Neural crest cell (in vitro differentiated cells): Measurements from ENCODE around the gene TSPAN18. TPM values are rescaled to one million over a fixed set of nuclear protein-coding genes. Genes with fewer than 3 reads are reported as not detected.

ENCODE experiments used
- DNase-seq: peaks from one replicate; pipeline ENCODE4 v3.0.0; 2021; ENCODE audit warnings: low read depth, mixed read lengths, low spot score
- H3K27ac Mint-ChIP-seq: one replicate; pipeline ENCODE4 v1.8.0; 2021; ENCODE audit warnings: mild to moderate bottlenecking, mixed read lengths; ENCODE audit not compliant: unreplicated experiment
- H3K27me3 Mint-ChIP-seq: 2 replicates; pipeline ENCODE4 v1.8.0; 2021; ENCODE audit warnings: low read depth, mild to moderate bottlenecking, mixed read lengths
- H3K36me3 Mint-ChIP-seq: 2 replicates; pipeline ENCODE4 v1.8.0; 2021; ENCODE audit warnings: low read depth, mild to moderate bottlenecking, mixed read lengths
- H3K4me1 Mint-ChIP-seq: 2 replicates; pipeline ENCODE4 v1.8.0; 2021; ENCODE audit warnings: mixed read lengths
- H3K4me3 Mint-ChIP-seq: one replicate; pipeline ENCODE4 v1.8.0; 2021; ENCODE audit warnings: mild to moderate bottlenecking, mixed read lengths
- H3K9me3 Mint-ChIP-seq: 2 replicates; pipeline ENCODE4 v1.8.0; 2021; ENCODE audit warnings: mixed read lengths
- total RNA-seq: library from RNA; stranded (reverse); gene quantifications from 2 replicates; pipeline ENCODE4 v1.2.1, GENCODE V29; 2021
- TF ChIP-seq, protein P1 (sequence below): fragments of 200-600 bp; sonication (generic); conservative IDR thresholded peaks from 2 replicates; pipeline ENCODE4 v1.5.0; 2021; ENCODE audit warnings: antibody characterized with exemption, mild to moderate bottlenecking

The TSPAN18 gene
- total RNA-seq, 1 donor from 2014 or later, result 125 TPM

DNA sequence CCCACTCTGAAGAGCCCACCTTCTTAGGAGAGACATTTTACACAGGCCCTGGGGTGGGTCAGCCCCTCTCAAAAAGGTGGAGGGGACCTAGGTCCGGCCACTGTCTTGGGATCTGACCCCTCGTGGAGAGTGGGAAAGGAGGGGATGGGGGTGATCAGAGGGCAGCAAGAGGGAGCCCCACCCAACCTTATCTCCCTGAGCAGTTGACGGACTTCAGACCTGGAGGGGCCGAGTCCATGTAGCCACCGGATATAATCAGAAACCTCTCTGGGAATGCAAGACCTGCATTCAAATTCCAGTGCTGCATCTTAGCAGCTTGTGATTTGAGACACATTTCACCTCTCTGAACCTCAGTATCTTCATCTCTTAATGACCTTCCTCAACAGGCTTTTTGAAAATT, 179.9 kb downstream of the TSPAN18 start:
- H3K27me3 Mint-ChIP-seq, result no peaks in the 10 kb centered on the region

DNA sequence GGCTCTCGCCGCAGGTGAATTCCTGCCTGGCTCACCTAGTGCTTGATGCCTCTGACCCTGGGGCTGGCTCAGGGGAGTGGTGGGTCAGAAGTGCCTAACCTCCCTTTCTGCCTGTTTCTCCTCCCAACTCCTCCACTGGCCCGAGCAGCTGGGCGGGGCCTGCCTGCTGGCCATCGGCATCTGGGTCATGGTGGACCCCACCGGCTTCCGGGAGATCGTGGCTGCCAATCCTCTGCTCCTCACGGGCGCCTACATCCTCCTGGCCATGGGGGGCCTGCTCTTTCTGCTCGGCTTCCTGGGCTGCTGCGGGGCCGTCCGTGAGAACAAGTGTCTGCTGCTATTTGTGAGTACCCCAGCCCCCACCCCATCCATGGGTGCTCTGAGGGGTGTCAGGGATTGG, 182.8 kb downstream of the TSPAN18 start:
- Mint-ChIP-seq H3K9me3 (no peaks in the 10 kb centered on the region), H3K27me3 (no peaks in the 10 kb centered on the region), H3K4me1 (peaks cover 42% of the 10 kb centered on the region), H3K27ac (peak overlapping the region; percentile 50), H3K36me3 (no peaks in the 10 kb centered on the region), H3K4me3 (no peak overlapping the region)
- no peak for DNase-seq
- TF ChIP-seq, protein P1, sequence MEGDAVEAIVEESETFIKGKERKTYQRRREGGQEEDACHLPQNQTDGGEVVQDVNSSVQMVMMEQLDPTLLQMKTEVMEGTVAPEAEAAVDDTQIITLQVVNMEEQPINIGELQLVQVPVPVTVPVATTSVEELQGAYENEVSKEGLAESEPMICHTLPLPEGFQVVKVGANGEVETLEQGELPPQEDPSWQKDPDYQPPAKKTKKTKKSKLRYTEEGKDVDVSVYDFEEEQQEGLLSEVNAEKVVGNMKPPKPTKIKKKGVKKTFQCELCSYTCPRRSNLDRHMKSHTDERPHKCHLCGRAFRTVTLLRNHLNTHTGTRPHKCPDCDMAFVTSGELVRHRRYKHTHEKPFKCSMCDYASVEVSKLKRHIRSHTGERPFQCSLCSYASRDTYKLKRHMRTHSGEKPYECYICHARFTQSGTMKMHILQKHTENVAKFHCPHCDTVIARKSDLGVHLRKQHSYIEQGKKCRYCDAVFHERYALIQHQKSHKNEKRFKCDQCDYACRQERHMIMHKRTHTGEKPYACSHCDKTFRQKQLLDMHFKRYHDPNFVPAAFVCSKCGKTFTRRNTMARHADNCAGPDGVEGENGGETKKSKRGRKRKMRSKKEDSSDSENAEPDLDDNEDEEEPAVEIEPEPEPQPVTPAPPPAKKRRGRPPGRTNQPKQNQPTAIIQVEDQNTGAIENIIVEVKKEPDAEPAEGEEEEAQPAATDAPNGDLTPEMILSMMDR, result no peak

More for the DNA sequence above, 179.9 kb downstream of the TSPAN18 start:
- Mint-ChIP-seq H3K36me3 (no peaks in the 10 kb centered on the region), H3K4me1 (peaks cover 32% of the 10 kb centered on the region), H3K27ac (peak overlapping the region; percentile 35), H3K4me3 (no peak overlapping the region), H3K9me3 (no peaks in the 10 kb centered on the region)
- TF ChIP-seq, protein P1, result no peak
- DNase-seq, result no peak

DNA sequence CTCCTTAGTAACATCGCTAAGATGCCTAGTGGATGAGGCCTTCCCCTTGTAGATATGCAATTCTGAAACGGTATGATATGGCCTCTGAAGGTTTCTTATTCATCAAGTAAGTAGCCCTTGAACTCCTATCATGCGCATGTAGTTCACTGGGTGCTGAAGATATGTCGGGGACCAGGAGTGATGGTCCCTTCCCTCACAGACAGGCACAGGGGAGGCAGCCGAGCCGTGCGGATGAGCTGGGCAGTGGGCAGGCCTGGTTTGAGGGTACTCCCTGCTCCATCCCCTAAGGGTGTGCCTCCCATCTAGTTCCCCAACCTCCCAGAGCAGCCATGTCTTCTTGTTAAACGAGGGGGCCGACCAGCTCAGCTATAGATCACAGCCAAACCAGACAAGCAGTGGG, 183.8 kb downstream of the TSPAN18 start:
- no peak for DNase-seq
- TF ChIP-seq, protein P1, result no peak
- Mint-ChIP-seq H3K9me3 (no peaks in the 10 kb centered on the region), H3K4me1 (peaks cover 37% of the 10 kb centered on the region), H3K27ac (peak overlapping the region; percentile 30), H3K36me3 (no peaks in the 10 kb centered on the region), H3K27me3 (no peaks in the 10 kb centered on the region), H3K4me3 (no peak overlapping the region)

DNA sequence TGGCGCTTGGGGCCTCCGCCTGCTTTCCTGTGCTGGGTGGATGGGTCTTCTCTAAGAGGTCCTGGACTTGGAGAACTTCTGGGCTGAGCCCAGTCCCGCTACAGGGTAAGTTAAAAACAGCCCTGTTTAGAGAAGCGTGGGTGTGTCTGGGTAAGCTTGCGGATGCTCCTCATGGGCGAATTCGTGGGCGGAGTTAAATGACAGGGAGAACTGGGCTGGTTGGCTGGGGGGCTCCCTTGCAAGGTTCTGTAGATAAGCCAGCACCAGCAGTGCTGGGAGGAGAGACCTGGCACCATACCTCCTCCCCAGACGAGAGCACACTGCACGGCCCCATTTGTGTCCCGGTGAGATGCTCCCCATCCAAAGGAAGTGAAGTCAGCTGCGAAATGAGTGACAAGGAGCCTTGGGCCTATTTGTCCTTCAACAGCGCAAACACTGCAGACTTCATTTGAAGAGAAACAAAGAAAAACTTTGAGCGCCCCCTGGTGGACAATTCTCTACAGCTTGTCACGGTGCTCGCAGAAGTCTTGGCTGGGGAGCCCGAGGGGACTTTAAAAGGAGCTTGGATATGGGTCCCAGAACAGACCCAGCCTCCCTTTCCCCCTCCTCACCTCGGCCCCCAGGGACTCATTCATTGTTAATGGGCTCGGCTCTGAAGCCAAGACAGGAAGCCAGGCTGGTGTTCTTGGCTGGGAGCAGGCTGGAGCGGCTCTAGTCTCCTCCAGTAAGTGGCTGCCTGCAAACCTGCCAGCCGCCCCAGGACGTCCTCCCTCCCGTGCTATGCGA, 184.5 kb downstream of the TSPAN18 start:
- Mint-ChIP-seq H3K36me3 (no peaks in the 10 kb centered on the region), H3K27me3 (no peaks in the 10 kb centered on the region), H3K27ac (peak overlapping the region; percentile 93), H3K4me1 (peaks cover 33% of the 10 kb centered on the region), H3K4me3 (peak overlapping the region; percentile 29), H3K9me3 (no peaks in the 10 kb centered on the region)
- DNase-seq, result peak; percentile 99
- TF ChIP-seq, protein P1, result peak; percentile 96

DNA sequence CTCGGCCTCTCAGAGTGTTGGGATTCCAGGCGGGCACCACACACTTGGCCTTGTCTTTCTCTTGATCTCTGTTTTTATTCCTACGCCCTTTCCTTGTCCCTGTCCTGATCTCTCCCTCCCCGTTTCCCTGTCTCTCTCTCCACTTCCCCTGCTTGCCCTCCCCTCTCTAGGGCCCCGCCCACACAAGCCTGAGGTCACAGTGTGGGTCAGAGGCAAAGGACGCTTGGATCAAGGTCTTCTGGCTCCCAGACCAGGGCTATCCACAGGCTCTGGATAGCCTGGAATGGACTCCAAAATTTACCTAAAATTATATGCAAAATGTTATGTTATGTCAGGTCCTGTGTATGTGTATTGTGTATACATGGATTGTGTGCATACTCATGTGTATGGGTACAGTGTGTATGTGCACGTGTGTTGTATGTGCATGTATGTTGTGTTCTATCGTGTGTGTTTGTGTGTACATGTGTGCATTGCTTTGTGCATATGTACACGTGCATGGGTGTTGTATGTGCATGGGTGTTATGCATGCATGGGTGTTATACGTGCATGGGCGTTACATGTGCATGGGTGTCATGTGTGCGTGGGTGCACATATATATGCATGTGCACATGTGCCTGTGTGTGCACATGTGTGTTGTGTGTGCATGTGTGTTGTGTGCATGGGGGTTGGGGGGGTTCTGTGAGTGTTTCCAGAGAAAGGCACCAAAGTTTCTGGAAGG, 185.7 kb downstream of the TSPAN18 start:
- H3K27ac Mint-ChIP-seq, result peak overlapping the region; percentile 93
- H3K27me3 Mint-ChIP-seq, result no peaks in the 10 kb centered on the region
- TF ChIP-seq, protein P1, result no peak
- no peaks in the 10 kb centered on the region for H3K36me3 Mint-ChIP-seq
- no peaks in the 10 kb centered on the region for H3K9me3 Mint-ChIP-seq
- H3K4me3 Mint-ChIP-seq, result peak overlapping the region; percentile 34
- H3K4me1 Mint-ChIP-seq, result peaks cover 31% of the 10 kb centered on the region
- DNase-seq, result peak; percentile 29
